Fibroblast of pulmonary artery (primary cell): Measurements from ENCODE around the gene DNAH9.

Experiments used
- DNase-seq: peaks from one replicate; pipeline ENCODE4 v3.0.0-alpha.2; 2010; ENCODE audit warnings: low read depth
- H3K4me3 ChIP-seq: replicated peaks from 2 replicates; pipeline ENCODE4 v1.5.1; 2011; ENCODE audit warnings: low read depth, mild to moderate bottlenecking, control low read depth, low read length, moderate library complexity
- TF ChIP-seq, protein P1 (sequence below): IDR thresholded peaks from 2 replicates; pipeline ENCODE4 v1.5.1; 2011; ENCODE audit warnings: mild to moderate bottlenecking, control low read depth, low read length, inconsistent platforms; ENCODE audit errors: missing control alignments

The DNAH9 gene

DNA sequence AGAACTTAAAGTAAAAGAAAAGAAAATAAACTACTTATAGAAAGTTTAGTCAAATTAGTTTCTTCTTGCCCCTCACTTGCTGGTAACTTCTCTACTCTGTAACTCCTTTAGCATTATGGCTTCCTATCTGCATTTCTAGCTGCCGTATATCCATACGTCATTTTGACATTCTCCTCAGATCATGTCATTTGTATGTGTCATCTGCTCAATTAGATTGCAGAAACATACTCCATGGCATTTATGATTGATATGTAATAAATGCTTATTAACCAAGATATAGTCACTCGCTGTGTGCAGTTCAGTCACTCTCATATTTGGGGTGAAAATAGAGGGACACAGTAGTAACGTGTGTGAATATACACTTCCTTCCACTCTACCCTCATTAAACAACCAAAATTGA, 295.6 kb downstream of the DNAH9 start:
- TF ChIP-seq, protein P1, sequence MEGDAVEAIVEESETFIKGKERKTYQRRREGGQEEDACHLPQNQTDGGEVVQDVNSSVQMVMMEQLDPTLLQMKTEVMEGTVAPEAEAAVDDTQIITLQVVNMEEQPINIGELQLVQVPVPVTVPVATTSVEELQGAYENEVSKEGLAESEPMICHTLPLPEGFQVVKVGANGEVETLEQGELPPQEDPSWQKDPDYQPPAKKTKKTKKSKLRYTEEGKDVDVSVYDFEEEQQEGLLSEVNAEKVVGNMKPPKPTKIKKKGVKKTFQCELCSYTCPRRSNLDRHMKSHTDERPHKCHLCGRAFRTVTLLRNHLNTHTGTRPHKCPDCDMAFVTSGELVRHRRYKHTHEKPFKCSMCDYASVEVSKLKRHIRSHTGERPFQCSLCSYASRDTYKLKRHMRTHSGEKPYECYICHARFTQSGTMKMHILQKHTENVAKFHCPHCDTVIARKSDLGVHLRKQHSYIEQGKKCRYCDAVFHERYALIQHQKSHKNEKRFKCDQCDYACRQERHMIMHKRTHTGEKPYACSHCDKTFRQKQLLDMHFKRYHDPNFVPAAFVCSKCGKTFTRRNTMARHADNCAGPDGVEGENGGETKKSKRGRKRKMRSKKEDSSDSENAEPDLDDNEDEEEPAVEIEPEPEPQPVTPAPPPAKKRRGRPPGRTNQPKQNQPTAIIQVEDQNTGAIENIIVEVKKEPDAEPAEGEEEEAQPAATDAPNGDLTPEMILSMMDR, result no peak
- H3K4me3 ChIP-seq, result no peak overlapping the region
- no peak for DNase-seq

DNA sequence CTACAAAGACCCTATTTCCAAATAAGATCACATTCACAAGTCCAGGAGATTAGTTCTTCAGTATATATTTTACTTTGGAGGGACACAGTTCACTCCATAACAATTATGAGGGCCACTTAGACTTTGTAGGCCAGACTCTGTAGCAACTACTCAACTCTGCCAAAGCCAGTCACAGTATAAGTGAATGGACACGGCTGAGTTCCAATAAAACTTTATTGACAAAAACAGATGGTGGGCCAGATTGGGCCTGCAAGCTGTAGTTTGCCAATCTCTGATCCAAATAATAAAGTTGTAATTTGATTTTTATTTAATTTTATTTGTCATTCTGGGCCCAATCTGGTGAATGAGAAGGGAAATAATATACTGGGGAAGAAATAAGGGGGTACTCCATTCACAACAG, 297.9 kb downstream of the DNAH9 start:
- no peak overlapping the region for H3K4me3 ChIP-seq
- TF ChIP-seq, protein P1, result no peak
- DNase-seq, result no peak

DNA sequence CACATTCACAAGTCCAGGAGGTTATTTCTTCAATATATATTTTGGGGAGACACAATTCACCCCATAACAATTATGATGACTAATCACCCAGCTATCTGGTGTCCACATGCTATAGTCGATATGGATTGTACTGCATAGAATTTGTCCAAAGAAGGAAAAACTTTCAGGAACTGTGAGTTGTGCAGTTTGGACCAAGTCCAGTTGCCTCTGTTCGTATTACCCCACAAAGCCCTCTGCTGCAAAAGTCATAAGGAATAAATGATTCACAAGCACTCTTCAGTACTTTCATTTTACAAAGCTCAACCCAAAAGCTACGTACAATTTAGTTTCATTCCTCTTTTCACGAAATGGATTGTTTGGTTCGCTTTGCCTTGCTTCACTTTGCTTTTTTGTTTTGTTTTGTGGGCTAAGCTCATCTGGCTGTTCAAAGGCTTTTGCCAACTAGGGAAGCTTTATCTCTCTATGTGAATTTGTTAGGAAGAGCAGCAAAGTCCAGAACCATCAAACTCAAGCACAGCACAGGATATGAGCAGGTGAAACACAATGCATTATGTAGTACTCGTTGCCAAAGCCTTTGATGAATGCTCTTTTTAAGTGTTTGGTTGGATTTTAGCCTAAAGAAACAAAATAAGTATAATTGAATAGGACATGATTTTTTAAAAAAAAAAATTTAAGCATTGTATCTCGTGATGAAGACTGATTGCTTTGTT, 300.4 kb downstream of the DNAH9 start:
- TF ChIP-seq, protein P1, result no peak
- no peak for DNase-seq

DNA sequence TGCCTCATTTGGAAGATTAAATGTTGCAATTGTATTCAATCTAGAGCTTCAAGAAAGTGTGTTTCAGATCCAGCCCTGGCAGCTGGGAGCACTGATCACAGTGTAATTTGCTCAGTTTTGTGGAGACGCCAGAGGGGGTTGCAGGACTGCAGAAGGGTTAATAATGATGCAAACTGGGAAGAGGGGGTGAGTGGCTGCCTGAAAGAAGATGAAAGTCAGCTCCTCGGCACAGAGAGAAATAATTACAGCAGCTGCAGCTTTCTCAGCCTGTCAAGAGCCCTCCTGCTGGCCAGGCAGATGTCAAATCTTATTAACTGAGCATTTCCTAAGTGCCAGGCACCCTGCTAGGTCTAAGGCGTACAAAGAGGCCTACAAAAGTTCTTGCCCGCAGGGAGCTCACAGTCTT, 301.3 kb downstream of the DNAH9 start:
- DNase-seq, result no peak
- no peak overlapping the region for H3K4me3 ChIP-seq
- TF ChIP-seq, protein P1, result no peak

More for the DNA sequence above, 300.4 kb downstream of the DNAH9 start:
- H3K4me3 ChIP-seq, result no peak overlapping the region

DNA sequence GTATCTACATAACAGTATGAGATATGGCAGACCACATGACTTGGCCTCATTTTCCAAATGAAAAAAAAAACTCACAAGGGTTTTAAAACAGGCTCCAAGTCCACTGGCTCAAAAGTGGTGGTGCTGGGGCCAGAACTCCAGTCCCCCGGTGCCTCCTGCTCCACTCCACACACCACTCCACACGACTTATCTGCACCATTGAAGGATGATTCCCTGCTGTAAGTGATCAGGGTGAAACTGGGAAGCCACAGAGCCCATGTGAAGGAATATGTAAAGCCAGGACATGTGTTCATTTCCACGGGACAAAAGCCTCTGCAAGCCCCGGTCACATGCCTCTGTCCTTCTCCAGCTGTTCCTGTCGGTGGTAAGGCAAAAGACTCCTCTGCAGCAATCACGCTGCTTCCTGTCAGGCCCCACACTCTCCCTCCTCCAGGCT, 301.8 kb downstream of the DNAH9 start:
- no peak overlapping the region for H3K4me3 ChIP-seq
- DNase-seq, result no peak
- TF ChIP-seq, protein P1, result no peak

DNA sequence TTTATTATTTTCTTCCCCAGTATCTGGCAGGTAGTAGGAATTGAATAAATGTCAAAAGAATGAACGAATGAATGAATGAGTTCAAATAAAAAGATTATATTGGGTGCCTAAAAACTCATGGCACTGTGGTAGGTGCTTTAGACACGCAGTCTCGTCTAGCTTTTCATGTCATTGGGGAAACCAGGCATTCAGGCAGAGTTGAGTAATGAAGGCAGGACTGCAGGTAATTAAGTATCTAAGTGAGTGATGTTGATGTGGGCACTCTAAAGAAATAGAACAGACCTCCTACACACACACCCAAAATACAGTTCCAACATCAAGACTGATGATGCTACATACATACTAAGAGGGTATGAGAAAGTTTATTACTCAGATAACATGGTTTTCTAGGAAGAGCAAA, 302.4 kb downstream of the DNAH9 start:
- no peak overlapping the region for H3K4me3 ChIP-seq
- TF ChIP-seq, protein P1, result no peak
- no peak for DNase-seq

DNA sequence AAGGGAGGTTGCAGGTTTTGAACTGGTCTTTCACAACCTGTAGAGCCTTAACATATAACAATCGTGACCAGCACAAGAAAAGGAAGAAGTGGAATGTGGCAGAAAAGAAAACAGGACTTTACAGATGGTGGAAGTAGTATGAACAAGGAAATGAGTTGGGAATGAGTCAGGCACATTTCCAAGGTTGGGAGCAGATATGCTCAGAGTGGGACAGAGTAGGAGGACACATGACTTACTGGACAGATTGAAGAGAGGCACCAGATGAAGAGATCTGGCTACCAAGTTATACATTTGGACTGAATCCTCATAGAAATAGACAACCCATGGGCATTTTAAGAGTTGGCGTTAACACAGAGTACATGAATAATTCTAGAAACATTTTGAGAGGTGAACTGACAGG, 303.7 kb downstream of the DNAH9 start:
- TF ChIP-seq, protein P1, result no peak
- DNase-seq, result no peak
- H3K4me3 ChIP-seq, result no peak overlapping the region
